ENCODE results near the gene CNTN4. TPM values are rescaled to one million over a fixed set of nuclear protein-coding genes. Genes with fewer than 3 reads are reported as not detected.

CNTN4 gene
- total and polyA plus RNA-seq, 2 of the 8 experiments (the other 6 are each of a cell fraction or from before 2014, with no cell fraction given), result 0.41 to 2.2 TPM

- Histone ChIP-seq H3K4me1 (replicated peaks in 1 of 4; ENCODE audit: control insufficient read depth in 3 of 4, insufficient read depth in 4 of 4, low read length in 3 of 4) (peaks cover 1 to 15% (median 3%) of the 10 kb centered on the region in 4 experiments; a peak in 5 of 7 replicates), H3K79me1 (ENCODE audit: low read depth, low read length) (no peaks in the 10 kb centered on the region), H3K23ac (ENCODE audit: insufficient read length) (no peak overlapping the region), H3K9me3 (ENCODE audit: insufficient read depth in 2 of 2, low read depth in 1 of 2, low read length in 1 of 2) (no peaks in the 10 kb centered on the region), H2AFZ (ENCODE audit: low read length) (no peak overlapping the region), H4K20me1 (replicated peaks in 1 of 2; ENCODE audit: control insufficient read depth in 1 of 2, insufficient read depth in 2 of 2, low read length in 2 of 2) (no peaks in the 10 kb centered on the region), H2BK15ac (ENCODE audit: low read length) (no peak overlapping the region), H2AK5ac (ENCODE audit: low read depth, low read length) (no peak overlapping the region), H2BK20ac (ENCODE audit: low read length) (no peak overlapping the region), H3K4me2 (ENCODE audit: insufficient read depth in 1 of 2, low read depth in 2 of 2, low read length in 2 of 2) (no peak overlapping the region), H3K27ac (ENCODE audit: low read depth, low read length) (no peak overlapping the region), H4K5ac (ENCODE audit: insufficient read length, low read depth, low read length) (no peak overlapping the region), H2BK12ac (ENCODE audit: low read depth, low read length) (no peak overlapping the region), H3K36me3 (ENCODE audit: control insufficient read depth in 2 of 4, insufficient read depth in 4 of 4, low read length in 3 of 4) (no peaks in the 10 kb centered on the region), H3K23me2 (ENCODE audit: low read depth, low read length) (no peaks in the 10 kb centered on the region), H3K4ac (replicated peaks; ENCODE audit: insufficient read length, low read depth, low read length) (no peak overlapping the region), H2BK5ac (ENCODE audit: low read depth, low read length) (no peak overlapping the region), H2BK120ac (replicated peaks; ENCODE audit: low read depth, low read length) (no peak overlapping the region), H4K8ac (ENCODE audit: extremely low read depth, insufficient read depth, low read length) (no peak overlapping the region), H3K14ac (ENCODE audit: insufficient read length) (no peak overlapping the region), H3K56ac (replicated peaks; ENCODE audit: insufficient read length, low read depth, low read length) (no peak overlapping the region), H4K91ac (replicated peaks; ENCODE audit: insufficient read length, low read length) (no peak overlapping the region), H3K27me3 (replicated peaks in 1 of 4; ENCODE audit: control insufficient read depth in 3 of 4, extremely low read depth in 1 of 4, insufficient read depth in 3 of 4, low read length in 3 of 4) (no peaks in the 10 kb centered on the region), H3K9ac (replicated peaks in 1 of 4; ENCODE audit: extremely low read depth in 1 of 4, low read depth in 3 of 4, low read length in 3 of 4) (no peak overlapping the region), H3K79me2 (ENCODE audit: control insufficient read depth in 1 of 2, insufficient read depth in 2 of 2, low read length in 2 of 2) (no peaks in the 10 kb centered on the region), H3K18ac (ENCODE audit: extremely low read depth, low read length) (no peak overlapping the region), H3K4me3 (ENCODE audit: extremely low read depth in 1 of 4, insufficient read depth in 2 of 4, low read depth in 3 of 4, low read length in 4 of 4) (no peak overlapping the region)
- FAIRE-seq, result no peak
- WGBS, 2 experiments (ENCODE audit: extremely low coverage in 1 of 2, insufficient coverage in 1 of 2, insufficient read length in 1 of 2, insufficient replicate concordance in 2 of 2, low coverage in 1 of 2, low lambda C conversion rate in 2 of 2, missing lambda C conversion rate in 1 of 2), result 97% methylated on average over 3 of the region's 3 CpGs; no CpG with 5 or more reads in 1 of the 2 experiments
- ChIA-PET POLR2A (ENCODE audit: partially characterized antibody) (interaction anchor here (1.3 kb wide), 1 partner anchor 10 kb away, joined by 3 read pairs; no protein-coding TSS in a partner anchor), CTCF (ENCODE audit: partially characterized antibody) (no interaction called here)
- no peak for DNase-seq (ENCODE audit: low read depth in 1 of 2, low spot score in 2 of 2)
- TF ChIP-seq SP1 (IDR thresholded peaks at IDR 0.05; ENCODE audit: low read depth, low read length), result no peak
- no peak for TF ChIP-seq FOSL1 (IDR thresholded peaks at IDR 0.05; ENCODE audit: insufficient read depth, low read depth, low read length)
- TF ChIP-seq JUND (IDR thresholded peaks at IDR 0.05; ENCODE audit: low read length), result no peak
- no peak for TF ChIP-seq SRF (IDR thresholded peaks at IDR 0.05; ENCODE audit: low read depth, low read length)
- TF ChIP-seq HDAC6 (IDR thresholded peaks at IDR 0.05; ENCODE audit: low read depth, low read length), result no peak
- no peak for TF ChIP-seq MAX (IDR thresholded peaks at IDR 0.05)
- no peak for TF ChIP-seq PHF8 (conservative IDR thresholded peaks at IDR 0.05; ENCODE audit: low read depth, low read length)
- TF ChIP-seq, protein P1, sequence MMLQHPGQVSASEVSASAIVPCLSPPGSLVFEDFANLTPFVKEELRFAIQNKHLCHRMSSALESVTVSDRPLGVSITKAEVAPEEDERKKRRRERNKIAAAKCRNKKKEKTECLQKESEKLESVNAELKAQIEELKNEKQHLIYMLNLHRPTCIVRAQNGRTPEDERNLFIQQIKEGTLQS (IDR thresholded peaks at IDR 0.05; ENCODE audit: insufficient read depth, low read depth, low read length), result no peak
- no peak for TF ChIP-seq CREB1 (IDR thresholded peaks at IDR 0.05)
- no peak for TF ChIP-seq SIRT6 (IDR thresholded peaks at IDR 0.05; ENCODE audit: low read length)
Observed at GRCh38 chr3:3084890-3085289, 986.2 kb downstream of the CNTN4 start.
